ENCODE results near the gene ZDHHC15. TPM values are rescaled to one million over a fixed set of nuclear protein-coding genes. Genes with fewer than 3 reads are reported as not detected.

Gene ZDHHC15
- total and polyA plus RNA-seq, 4 donors = 0.07 to 0.23 (median 0.13) TPM

DNA sequence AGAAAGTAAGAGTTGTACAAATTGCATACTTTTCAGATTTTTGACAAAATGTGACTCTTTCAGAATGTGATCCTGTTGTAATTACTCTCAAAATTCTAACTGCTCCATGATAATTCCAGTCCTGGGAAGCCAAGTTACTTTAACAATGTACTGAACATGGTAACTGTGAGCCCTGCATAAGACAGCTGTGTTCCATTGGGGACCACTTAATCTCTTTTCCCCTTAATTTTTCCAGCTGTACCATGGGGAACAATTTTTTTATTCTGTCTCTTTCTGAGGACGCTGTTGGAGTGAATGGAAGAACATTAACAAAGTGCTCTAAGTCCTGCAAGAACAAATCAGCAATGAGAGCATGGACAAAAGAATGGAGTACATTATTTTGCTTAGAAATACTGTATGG lies 153.1 kb downstream of the ZDHHC15 start (continued):
- TF ChIP-seq, protein P1, sequence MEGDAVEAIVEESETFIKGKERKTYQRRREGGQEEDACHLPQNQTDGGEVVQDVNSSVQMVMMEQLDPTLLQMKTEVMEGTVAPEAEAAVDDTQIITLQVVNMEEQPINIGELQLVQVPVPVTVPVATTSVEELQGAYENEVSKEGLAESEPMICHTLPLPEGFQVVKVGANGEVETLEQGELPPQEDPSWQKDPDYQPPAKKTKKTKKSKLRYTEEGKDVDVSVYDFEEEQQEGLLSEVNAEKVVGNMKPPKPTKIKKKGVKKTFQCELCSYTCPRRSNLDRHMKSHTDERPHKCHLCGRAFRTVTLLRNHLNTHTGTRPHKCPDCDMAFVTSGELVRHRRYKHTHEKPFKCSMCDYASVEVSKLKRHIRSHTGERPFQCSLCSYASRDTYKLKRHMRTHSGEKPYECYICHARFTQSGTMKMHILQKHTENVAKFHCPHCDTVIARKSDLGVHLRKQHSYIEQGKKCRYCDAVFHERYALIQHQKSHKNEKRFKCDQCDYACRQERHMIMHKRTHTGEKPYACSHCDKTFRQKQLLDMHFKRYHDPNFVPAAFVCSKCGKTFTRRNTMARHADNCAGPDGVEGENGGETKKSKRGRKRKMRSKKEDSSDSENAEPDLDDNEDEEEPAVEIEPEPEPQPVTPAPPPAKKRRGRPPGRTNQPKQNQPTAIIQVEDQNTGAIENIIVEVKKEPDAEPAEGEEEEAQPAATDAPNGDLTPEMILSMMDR (IDR thresholded peaks at IDR 0.05; ENCODE audit: low read depth, low read length, missing input control) = no peak
- TF ChIP-seq TAF1 (conservative IDR thresholded peaks at IDR 0.05) (no peak), JUND (IDR thresholded peaks at IDR 0.05) (no peak), GABPA (IDR thresholded peaks at IDR 0.05 in 1 of 2, conservative IDR thresholded peaks at IDR 0.05 in 1 of 2) (no peak), HNF4G (IDR thresholded peaks at IDR 0.05) (no peak), SP1 (IDR thresholded peaks at IDR 0.05) (no peak)

DNA sequence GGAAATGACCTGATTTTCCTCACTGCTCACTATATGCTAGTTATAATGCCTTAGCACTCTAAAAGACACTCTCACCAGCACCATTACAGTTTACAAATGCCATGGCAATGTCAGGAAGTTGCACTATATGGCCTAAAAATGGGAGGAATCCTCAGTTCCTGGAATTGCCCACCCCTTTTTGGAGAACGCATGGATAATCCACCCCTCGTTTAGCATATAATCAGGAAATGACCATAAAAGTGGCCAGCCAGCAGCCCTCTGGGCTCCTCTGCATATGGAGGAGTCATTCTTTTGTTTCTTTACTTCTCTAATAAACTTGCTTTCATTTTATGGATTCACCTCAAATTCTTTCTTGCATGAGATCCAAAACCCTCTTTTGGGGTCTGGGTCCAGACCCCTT lies 156.0 kb downstream of the ZDHHC15 start:
- no peak overlapping the region for H3K9ac ChIP-seq (ENCODE audit: low read depth in 1 of 2, low read length in 2 of 2)
- H3K9me3 ChIP-seq (ENCODE audit: control insufficient read depth in 4 of 4, low read length in 3 of 4) = no peaks in the 10 kb centered on the region
- TF ChIP-seq HNF4A (conservative IDR thresholded peaks at IDR 0.05) (no peak), TAF1 (conservative IDR thresholded peaks at IDR 0.05) (no peak), FOXA2 (IDR thresholded peaks at IDR 0.05) (no peak), EGR1 (IDR thresholded peaks at IDR 0.05; ENCODE audit: low read depth in 2 of 2) (no peak), JUND (IDR thresholded peaks at IDR 0.05) (no peak)
- TF ChIP-seq, protein P2, sequence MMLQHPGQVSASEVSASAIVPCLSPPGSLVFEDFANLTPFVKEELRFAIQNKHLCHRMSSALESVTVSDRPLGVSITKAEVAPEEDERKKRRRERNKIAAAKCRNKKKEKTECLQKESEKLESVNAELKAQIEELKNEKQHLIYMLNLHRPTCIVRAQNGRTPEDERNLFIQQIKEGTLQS (IDR thresholded peaks at IDR 0.05) = no peak
- TF ChIP-seq, protein P3, sequence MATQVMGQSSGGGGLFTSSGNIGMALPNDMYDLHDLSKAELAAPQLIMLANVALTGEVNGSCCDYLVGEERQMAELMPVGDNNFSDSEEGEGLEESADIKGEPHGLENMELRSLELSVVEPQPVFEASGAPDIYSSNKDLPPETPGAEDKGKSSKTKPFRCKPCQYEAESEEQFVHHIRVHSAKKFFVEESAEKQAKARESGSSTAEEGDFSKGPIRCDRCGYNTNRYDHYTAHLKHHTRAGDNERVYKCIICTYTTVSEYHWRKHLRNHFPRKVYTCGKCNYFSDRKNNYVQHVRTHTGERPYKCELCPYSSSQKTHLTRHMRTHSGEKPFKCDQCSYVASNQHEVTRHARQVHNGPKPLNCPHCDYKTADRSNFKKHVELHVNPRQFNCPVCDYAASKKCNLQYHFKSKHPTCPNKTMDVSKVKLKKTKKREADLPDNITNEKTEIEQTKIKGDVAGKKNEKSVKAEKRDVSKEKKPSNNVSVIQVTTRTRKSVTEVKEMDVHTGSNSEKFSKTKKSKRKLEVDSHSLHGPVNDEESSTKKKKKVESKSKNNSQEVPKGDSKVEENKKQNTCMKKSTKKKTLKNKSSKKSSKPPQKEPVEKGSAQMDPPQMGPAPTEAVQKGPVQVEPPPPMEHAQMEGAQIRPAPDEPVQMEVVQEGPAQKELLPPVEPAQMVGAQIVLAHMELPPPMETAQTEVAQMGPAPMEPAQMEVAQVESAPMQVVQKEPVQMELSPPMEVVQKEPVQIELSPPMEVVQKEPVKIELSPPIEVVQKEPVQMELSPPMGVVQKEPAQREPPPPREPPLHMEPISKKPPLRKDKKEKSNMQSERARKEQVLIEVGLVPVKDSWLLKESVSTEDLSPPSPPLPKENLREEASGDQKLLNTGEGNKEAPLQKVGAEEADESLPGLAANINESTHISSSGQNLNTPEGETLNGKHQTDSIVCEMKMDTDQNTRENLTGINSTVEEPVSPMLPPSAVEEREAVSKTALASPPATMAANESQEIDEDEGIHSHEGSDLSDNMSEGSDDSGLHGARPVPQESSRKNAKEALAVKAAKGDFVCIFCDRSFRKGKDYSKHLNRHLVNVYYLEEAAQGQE (IDR thresholded peaks at IDR 0.05) = no peak
- no peaks in the 10 kb centered on the region for H3K27me3 ChIP-seq (ENCODE audit: control insufficient read depth in 4 of 4, insufficient read depth in 4 of 4, low read length in 3 of 4)
- no peak for DNase-seq (ENCODE audit: low spot score)
- 88% methylated on average over 2 of the region's 2 CpGs for WGBS
- no peak overlapping the region for H3K4me3 ChIP-seq (ENCODE audit: low read depth in 1 of 3, low read length in 3 of 3)
- H3K27ac ChIP-seq (ENCODE audit: low read depth in 1 of 2, low read length in 2 of 2) = no peak overlapping the region
- no peaks in the 10 kb centered on the region for H3K4me1 ChIP-seq (ENCODE audit: control insufficient read depth in 4 of 4, insufficient read depth in 4 of 4, low read length in 3 of 4)
- no peaks in the 10 kb centered on the region for H3K36me3 ChIP-seq (ENCODE audit: control insufficient read depth in 4 of 4, insufficient read depth in 3 of 4, low read depth in 1 of 4, low read length in 3 of 4)

DNA sequence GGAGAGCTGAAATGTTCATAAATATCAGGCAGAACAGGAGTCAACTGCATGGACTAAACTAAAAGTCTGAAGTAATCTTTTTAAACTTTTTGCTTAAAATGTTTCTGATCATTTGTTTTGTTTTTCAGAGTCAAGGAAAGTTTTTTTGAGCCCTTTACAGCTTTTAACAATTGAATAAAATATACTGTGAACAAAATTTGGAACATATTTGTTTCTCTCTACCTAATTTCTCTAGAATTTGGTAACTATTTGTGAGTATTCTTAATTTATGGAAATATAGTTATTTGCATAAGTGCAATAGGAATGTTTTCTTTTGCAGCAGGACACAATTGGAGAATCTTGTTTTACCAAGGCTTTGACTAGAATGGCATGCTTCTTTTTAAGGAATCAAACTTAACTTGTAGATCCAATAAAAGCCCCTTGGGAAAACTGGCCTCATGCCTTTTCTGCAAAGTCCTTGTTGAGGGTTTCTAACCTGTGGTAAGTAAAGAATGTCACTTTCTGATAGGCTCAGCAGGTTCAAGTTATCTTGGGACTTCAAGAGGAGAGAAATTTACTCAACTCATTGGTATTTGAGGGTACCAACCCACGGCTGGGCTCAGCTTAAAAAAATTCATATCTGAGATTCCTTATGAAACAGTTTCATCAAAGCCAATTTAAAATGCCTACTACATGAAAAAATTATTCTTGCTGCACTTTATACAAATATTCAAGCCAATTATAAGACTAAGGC lies 157.4 kb downstream of the ZDHHC15 start:
- Histone ChIP-seq H3K36me3 (ENCODE audit: control insufficient read depth in 4 of 4, insufficient read depth in 3 of 4, low read depth in 1 of 4, low read length in 3 of 4) (no peaks in the 10 kb centered on the region), H3K4me1 (ENCODE audit: control insufficient read depth in 4 of 4, insufficient read depth in 4 of 4, low read length in 3 of 4) (no peaks in the 10 kb centered on the region), H3K9me3 (ENCODE audit: control insufficient read depth in 4 of 4, low read length in 3 of 4) (no peaks in the 10 kb centered on the region), H3K4me3 (ENCODE audit: low read depth in 1 of 3, low read length in 3 of 3) (no peak overlapping the region), H3K27ac (ENCODE audit: low read depth in 1 of 2, low read length in 2 of 2) (no peak overlapping the region), H3K9ac (ENCODE audit: low read depth in 1 of 2, low read length in 2 of 2) (no peak overlapping the region), H3K27me3 (ENCODE audit: control insufficient read depth in 4 of 4, insufficient read depth in 4 of 4, low read length in 3 of 4) (no peaks in the 10 kb centered on the region)
- DNase-seq (ENCODE audit: low spot score) = no peak
- WGBS = 91% methylated on average over 1 of the region's 1 CpG
- TF ChIP-seq JUND (IDR thresholded peaks at IDR 0.05) (no peak), RXRA (IDR thresholded peaks at IDR 0.05) (no peak), GABPA (IDR thresholded peaks at IDR 0.05 in 1 of 2, conservative IDR thresholded peaks at IDR 0.05 in 1 of 2) (no peak), NR2F2 (IDR thresholded peaks at IDR 0.05) (no peak), SP1 (IDR thresholded peaks at IDR 0.05) (no peak), EGR1 (IDR thresholded peaks at IDR 0.05; ENCODE audit: low read depth in 2 of 2) (no peak), HNF4A (conservative IDR thresholded peaks at IDR 0.05) (no peak), HNF4G (IDR thresholded peaks at IDR 0.05) (no peak), TAF1 (conservative IDR thresholded peaks at IDR 0.05) (no peak)
- TF ChIP-seq, protein P2 (IDR thresholded peaks at IDR 0.05) = no peak

Measured in liver (tissue), 9 donors.